ENCODE measurements around the gene DAZAP2.

Gene DAZAP2

DNA sequence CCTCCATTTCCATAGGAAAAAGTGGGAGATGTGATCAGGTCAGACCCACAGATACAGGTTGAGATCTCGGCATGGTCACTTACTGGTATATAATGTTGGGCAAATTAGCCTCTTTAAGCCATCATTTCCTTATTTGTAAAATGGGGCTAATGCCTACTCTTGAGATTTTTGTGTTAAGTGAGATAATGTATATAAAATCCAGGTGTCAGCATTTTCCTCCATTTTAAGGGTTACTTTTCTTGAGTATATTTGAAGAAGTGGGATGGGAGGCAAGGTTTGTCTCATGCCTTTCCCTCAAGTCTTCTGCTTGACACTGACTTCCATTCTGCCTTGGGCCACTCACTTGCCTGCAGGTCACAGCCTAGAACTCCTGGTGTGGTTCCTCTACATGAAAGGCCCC is 10.7 kb upstream of the DAZAP2 start:
- no peak for TF ChIP-seq CTCF (IDR thresholded peaks at IDR 0.05; ENCODE audit: low read depth, low read length)
- DNase-seq (ENCODE audit: extremely low read depth, low read depth) = no peak

DNA sequence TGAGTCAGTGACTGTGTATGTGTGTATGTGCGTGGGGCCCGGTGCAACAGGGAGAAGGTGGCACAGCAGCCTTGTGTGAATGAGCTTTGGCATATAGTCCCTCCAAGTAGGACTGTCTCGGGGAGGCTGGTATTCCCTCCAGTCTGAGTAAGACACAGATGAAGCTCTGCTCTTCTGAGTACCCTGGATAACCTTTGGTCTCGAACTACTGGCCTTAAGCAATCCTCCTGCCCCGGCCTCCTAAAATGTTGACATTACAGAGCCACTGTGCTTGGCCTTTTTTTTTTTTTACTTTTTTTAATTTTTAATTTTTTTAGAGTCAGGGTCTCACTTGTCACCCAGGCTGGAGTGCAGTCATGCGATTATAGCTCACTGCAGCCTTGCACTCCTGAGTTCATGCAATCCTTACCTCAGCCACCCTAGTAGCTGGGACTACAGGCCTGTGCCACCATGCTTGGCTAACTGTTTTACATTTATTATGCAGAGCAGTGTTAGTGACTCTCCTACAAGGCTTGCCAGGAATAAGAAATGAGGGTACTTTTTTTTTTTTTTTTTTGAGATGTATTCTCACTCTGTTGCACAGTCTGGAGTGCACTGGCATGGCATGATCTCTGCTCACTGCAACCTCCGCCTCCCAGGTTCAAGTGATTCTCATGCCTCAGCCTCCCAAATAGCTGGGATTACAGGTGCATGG is 9.4 kb upstream of the DAZAP2 start:
- DNase-seq (ENCODE audit: extremely low read depth, low read depth) = no peak
- TF ChIP-seq CTCF (IDR thresholded peaks at IDR 0.05; ENCODE audit: low read depth, low read length) = no peak

DNA sequence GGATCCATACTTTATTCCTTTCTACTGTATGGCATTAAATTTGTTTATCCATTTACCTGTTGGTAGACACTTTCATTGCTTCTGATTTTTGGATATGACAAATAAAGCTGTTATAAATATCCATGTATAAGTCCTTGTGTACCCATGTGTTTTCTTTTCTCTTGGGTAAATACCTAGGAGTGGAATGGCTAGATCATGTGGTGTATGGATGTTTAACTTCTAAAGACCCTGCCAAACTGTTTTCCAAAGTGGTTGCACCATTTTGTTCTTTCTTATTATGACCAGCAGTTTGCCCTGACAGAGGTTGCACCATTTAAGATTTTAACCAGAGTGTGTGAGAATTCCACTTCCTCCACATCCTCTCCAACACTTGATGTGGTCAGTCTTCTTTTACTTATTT is 6.0 kb upstream of the DAZAP2 start:
- no peak for DNase-seq (ENCODE audit: extremely low read depth, low read depth)
- no peak for TF ChIP-seq CTCF (IDR thresholded peaks at IDR 0.05; ENCODE audit: low read depth, low read length)

- TF ChIP-seq CTCF (IDR thresholded peaks at IDR 0.05; ENCODE audit: low read depth, low read length) = no peak
- no peak for DNase-seq (ENCODE audit: extremely low read depth, low read depth)
Measured at GRCh38 chr12:51234530-51234929, 4.1 kb upstream of the DAZAP2 start.

- no peak for TF ChIP-seq CTCF (IDR thresholded peaks at IDR 0.05; ENCODE audit: low read depth, low read length)
- no peak for DNase-seq (ENCODE audit: extremely low read depth, low read depth)
Measured at GRCh38 chr12:51238037-51238509, 553 bp upstream of the DAZAP2 start.

GRCh38 chr12:51240971-51241370 is 2.3 kb downstream of the DAZAP2 start:
- DNase-seq (ENCODE audit: extremely low read depth, low read depth) = no peak
- no peak for TF ChIP-seq CTCF (IDR thresholded peaks at IDR 0.05; ENCODE audit: low read depth, low read length)

DNA sequence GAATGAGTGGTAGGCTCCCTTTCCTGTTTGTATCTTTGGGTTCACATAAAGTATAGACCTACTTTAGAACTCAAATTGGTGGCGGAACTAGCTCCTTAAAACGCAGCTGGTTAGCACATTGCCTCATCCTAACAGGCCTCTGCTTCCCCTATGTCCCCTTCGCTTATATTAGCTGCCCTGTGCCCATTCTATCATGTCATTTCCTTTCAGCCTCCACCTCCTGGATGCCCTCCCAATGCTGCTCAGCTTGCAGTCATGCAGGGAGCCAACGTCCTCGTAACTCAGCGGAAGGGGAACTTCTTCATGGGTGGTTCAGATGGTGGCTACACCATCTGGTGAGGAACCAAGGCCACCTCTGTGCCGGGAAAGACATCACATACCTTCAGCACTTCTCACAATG is 3.5 kb downstream of the DAZAP2 start:
- no peak for DNase-seq (ENCODE audit: extremely low read depth, low read depth)
- TF ChIP-seq CTCF (IDR thresholded peaks at IDR 0.05; ENCODE audit: low read depth, low read length) = no peak
